K562 (cell line): ENCODE data around the gene AHR. TPM values are rescaled to one million over a fixed set of nuclear protein-coding genes. Genes with fewer than 3 reads are reported as not detected.

ENCODE experiments used
- ATAC-seq: fragments of 200-7000 bp; cut with Tn5 transposase; 3 replicates; pipeline ENCODE4 v1.9.1; 2020; ENCODE audit warnings: moderate library complexity
- BruUV-seq: library from RNA; stranded (reverse); fragments of 400-500 nt; replicated peaks from 2 replicates; lab custom pipeline; 2021; lab: Mats Ljungman, UMichigan
- CTCF ChIA-PET: fragments of 300-600 bp; formaldehyde crosslinking; extraction: SDS; loops from one replicate; lab custom pipeline; 2021; ENCODE audit warnings: low intra/inter-chr PET ratio; lab: Yijun Ruan, JAX
- POLR2A ChIA-PET: fragments of 300-600, 350-650 bp; sonication (Branson Sonifier 250); formaldehyde crosslinking; extraction: SDS; loops from one replicate; lab custom pipeline; 2021; ENCODE audit warnings: antibody characterized with exemption, inconsistent platforms; lab: Yijun Ruan, JAX
- DNase-seq, 4 experiments: peaks; one replicate each; pipeline versions ENCODE4 v3.0.0 to v3.0.0-alpha.2; 2011 to 2018; ENCODE audit warnings: low spot score in 3 of 4, mixed read lengths in 3 of 4; ENCODE audit errors: extremely low read depth in 1 of 4
- FAIRE-seq: peaks from 2 replicates; lab custom pipeline; 2011; peaks lifted over from hg19 to GRCh38; lab: Jason Lieb, UNC
- H2AFZ ChIP-seq: 2 replicates; pipeline ENCODE4 v1.6.0; 2011; ENCODE audit warnings: low read depth, low read length, control low read depth, inconsistent platforms
- H3K27ac ChIP-seq: fragments of 200-600 bp; 3 replicates; pipeline ENCODE4 v1.8.0; 2011; ENCODE audit warnings: low read depth, mild to moderate bottlenecking, control low read depth, inconsistent platforms, low read length, moderate library complexity, mixed read lengths; ENCODE audit errors: extremely low read depth
- H3K27me3 ChIP-seq, 2 experiments: fragments of 300-600 bp in 1 of 2; 2 replicates in 1 of 2; 3 replicates in 1 of 2; pipeline versions ENCODE4 v1.6.0 to v1.8.0; 2011; ENCODE audit warnings: inconsistent platforms in 2 of 2, low read length in 2 of 2, mild to moderate bottlenecking in 1 of 2, mixed read lengths in 1 of 2, moderate library complexity in 1 of 2; ENCODE audit not compliant: control insufficient read depth in 2 of 2, insufficient read depth in 2 of 2
- H3K36me3 ChIP-seq: fragments of 300-600 bp; 3 replicates; pipeline ENCODE4 v1.8.0; 2011; ENCODE audit warnings: mild to moderate bottlenecking, low read length, inconsistent platforms; ENCODE audit not compliant: control insufficient read depth, insufficient read depth
- H3K4me1 ChIP-seq, 2 experiments: fragments of 200-600 bp in 1 of 2; replicated peaks in 1 of 2; 2 replicates in 1 of 2; 3 replicates in 1 of 2; pipeline versions ENCODE4 v1.5.1 to v1.8.0; 2011; ENCODE audit warnings: inconsistent platforms in 2 of 2, low read length in 2 of 2, mild to moderate bottlenecking in 1 of 2, mixed read lengths in 1 of 2, moderate library complexity in 1 of 2; ENCODE audit not compliant: control insufficient read depth in 2 of 2, insufficient read depth in 2 of 2
- H3K4me2 ChIP-seq: 2 replicates; pipeline ENCODE4 v1.6.1; 2011; ENCODE audit warnings: low read length, control low read depth, inconsistent platforms, mixed read lengths; ENCODE audit not compliant: insufficient read depth
- H3K4me3 ChIP-seq: fragments of 200-600 bp; sonication (generic), shearing (Covaris generic); 2 replicates; pipeline ENCODE4 v1.5.1; 2016; ENCODE audit warnings: control low read depth, inconsistent platforms
- H3K79me2 ChIP-seq: fragments of 200-600 bp; 3 replicates; pipeline ENCODE4 v1.8.0; 2011; ENCODE audit warnings: low read length, inconsistent platforms; ENCODE audit not compliant: control insufficient read depth, insufficient read depth
- H3K9ac ChIP-seq, 2 experiments: 2 replicates each; pipeline versions ENCODE4 v1.6.0 to v1.6.1; 2011; ENCODE audit warnings: low read depth in 2 of 2, low read length in 2 of 2, control low read depth in 1 of 2, inconsistent platforms in 1 of 2, mild to moderate bottlenecking in 1 of 2, mixed read lengths in 1 of 2; ENCODE audit not compliant: insufficient read depth in 1 of 2
- H3K9me1 ChIP-seq: one replicate; pipeline ENCODE4 v1.6.0; 2011; ENCODE audit warnings: inconsistent platforms, mild to moderate bottlenecking, low read length, moderate library complexity; ENCODE audit not compliant: control insufficient read depth, insufficient read depth
- H3K9me3 ChIP-seq: replicated peaks from 2 replicates; pipeline ENCODE4 v1.5.1; 2011; ENCODE audit warnings: low read depth, low read length, inconsistent platforms; ENCODE audit not compliant: control insufficient read depth, insufficient read depth
- H4K20me1 ChIP-seq: replicated peaks from 2 replicates; pipeline ENCODE4 v1.6.1; 2011; ENCODE audit warnings: low read length, inconsistent platforms, mixed read lengths; ENCODE audit not compliant: control insufficient read depth, insufficient read depth
- ARID1B ChIP-seq: fragments of 450-650 bp; IDR thresholded peaks from 2 replicates; pipeline ENCODE4 v1.6.1; 2016; ENCODE audit warnings: antibody characterized with exemption, mild to moderate bottlenecking, inconsistent platforms
- BHLHE40 ChIP-seq: IDR thresholded peaks from 2 replicates; pipeline ENCODE4 v1.6.1; 2011; ENCODE audit warnings: low read length, improper control_type of control experiment
- CSDE1 ChIP-seq, 2 experiments: fragments of 450-650 bp; IDR thresholded peaks; 2 replicates each; pipeline ENCODE4 v1.6.1; 2016; ENCODE audit warnings: mild to moderate bottlenecking in 1 of 2
- ESRRA ChIP-seq: fragments of 450-650 bp; IDR thresholded peaks from 2 replicates; pipeline ENCODE4 v1.6.1; 2014; ENCODE audit warnings: low read depth, mild to moderate bottlenecking, moderate library complexity, borderline replicate concordance
- FOXA1 ChIP-seq: fragments of 450-650 bp; IDR thresholded peaks from 2 replicates; pipeline ENCODE4 v1.6.1; 2016; ENCODE audit warnings: mild to moderate bottlenecking, borderline replicate concordance
- NFRKB ChIP-seq: fragments of 450-650 bp; IDR thresholded peaks from 2 replicates; pipeline ENCODE4 v1.6.1; 2016; ENCODE audit warnings: low read depth
- RBM17 ChIP-seq: fragments of 200-400 bp; formaldehyde crosslinking; IDR thresholded peaks from 2 replicates; pipeline ENCODE4 v1.6.1; 2017; ENCODE audit warnings: low read depth, mild to moderate bottlenecking, low read length, borderline replicate concordance
- RFX5 ChIP-seq: IDR thresholded peaks from 2 replicates; pipeline ENCODE4 v1.6.1; 2011; ENCODE audit warnings: low read depth, mild to moderate bottlenecking, improper control_type of control experiment, low read length
- ZBED1 ChIP-seq: IDR thresholded peaks from 2 replicates; pipeline ENCODE4 v1.6.1; 2014
- ZNF41 ChIP-seq: fragments of 250-450 bp; sonication (Bioruptor Pico); conservative IDR thresholded peaks from 2 replicates; pipeline ENCODE4 v1.4.0; 2020; ENCODE audit warnings: mild to moderate bottlenecking
- ZNF583 ChIP-seq: fragments of 250-450 bp; sonication (Bioruptor Pico); IDR thresholded peaks from 2 replicates; pipeline ENCODE4 v1.4.0; 2020
- ZNF77 ChIP-seq: fragments of 250-450 bp; sonication (Bioruptor Pico); IDR thresholded peaks from 2 replicates; pipeline ENCODE4 v1.5.0; 2020
- WGBS: fragments of 100-300 bp; shearing (Covaris generic); methylation state at CpG from one replicate; pipeline ENCODE4 v1.1.6; 2016; ENCODE audit warnings: low coverage, mixed read lengths; ENCODE audit not compliant: insufficient coverage; ENCODE audit errors: missing lambda C conversion rate; 5-methylcytosine and 5-hydroxymethylcytosine counted together
- in situ Hi-C: fragments of 300-500 bp; cut with MboI; formaldehyde crosslinking; loops from 4 replicates; pipeline ENCODE4 v1.15.0; 2018; ENCODE audit warnings: inconsistent platforms, mixed read lengths
- intact Hi-C: fragments of 100-400 bp; cut with micrococcal nuclease; formaldehyde crosslinking; loops from 2 replicates; pipeline ENCODE4 v1.14.2; 2022
- polyA plus RNA-seq, 8 experiments: library from polyadenylated mRNA; depleted of rRNA in 4 of 8; stranded (reverse) in 5 of 8; unstranded in 3 of 8; fragments of >200 nt; fragmentation: Nextera tagmentation in 2 of 8; fragmentation: Illumina TruSeq in 1 of 8; extraction: Ambion mirVana in 2 of 8; extraction: Trizol in 1 of 8; gene quantifications; 2 replicates each; pipeline versions ENCODE4 v1.2.1 to v1.2.3, GENCODE V29; 2011 to 2014; ENCODE audit warnings: inconsistent platforms in 1 of 8, missing spikeins in 1 of 8
- total RNA-seq, 7 experiments: library from RNA; depleted of rRNA in 6 of 7; stranded (reverse); fragments of >200 nt in 6 of 7; fragmentation: Illumina TruSeq in 2 of 7; extraction: Trizol in 2 of 7; gene quantifications; 2 replicates each; pipeline versions ENCODE4 v1.2.1 to v1.2.3, GENCODE V29; 2011 to 2021; ENCODE audit warnings: low replicate concordance in 1 of 7
- TF ChIP-seq, protein P1 (sequence below): fragments of 150-350 bp; conservative IDR thresholded peaks from 2 replicates; pipeline ENCODE4 v1.6.1; 2014; ENCODE audit warnings: low read length
- TF ChIP-seq, protein P2 (sequence below): sonication (generic); formaldehyde crosslinking; IDR thresholded peaks from 2 replicates; pipeline ENCODE4 v1.8.1; 2022; ENCODE audit warnings: missing genetic modification reagents
- TF ChIP-seq, protein P3 (sequence below): fragments of 450-650 bp; conservative IDR thresholded peaks from 2 replicates; pipeline ENCODE4 v1.6.1; 2016; ENCODE audit warnings: missing genetic modification characterization, low read depth, mild to moderate bottlenecking, control low read depth, missing compliant biosample characterization

The AHR gene
- total and polyA plus RNA-seq, 9 of the 15 experiments (the other 6 are each of a cell fraction or from before 2014, with no cell fraction given) = 0.16 TPM; not detected in 8

DNA sequence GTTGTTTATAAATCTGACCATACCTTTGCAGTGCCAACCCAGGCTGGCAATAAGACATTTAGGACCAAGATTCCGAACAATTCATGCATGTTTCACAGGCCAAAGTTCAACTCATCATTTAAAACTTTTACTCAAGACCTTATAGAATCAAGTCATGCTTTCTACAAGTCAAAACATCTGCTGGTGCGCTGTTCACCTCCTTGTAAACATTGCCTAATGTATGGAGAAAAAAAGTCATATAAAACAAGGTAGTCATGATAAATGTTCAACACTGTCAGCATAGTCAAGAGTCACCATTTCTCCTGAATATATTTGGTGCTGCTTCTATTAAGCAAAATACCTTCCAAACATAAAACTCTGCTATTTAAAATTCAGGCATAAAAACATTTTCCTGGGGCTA is 42.1 kb upstream of the AHR start:
- Histone ChIP-seq H3K9ac (no peak overlapping the region), H3K27ac (no peak overlapping the region), H3K9me3 (no peaks in the 10 kb centered on the region), H3K4me2 (no peak overlapping the region), H3K4me3 (no peak overlapping the region), H3K9me1 (no peaks in the 10 kb centered on the region), H3K27me3 (no peaks in the 10 kb centered on the region), H3K36me3 (no peaks in the 10 kb centered on the region), H2AFZ (no peak overlapping the region), H4K20me1 (no peaks in the 10 kb centered on the region), H3K79me2 (no peaks in the 10 kb centered on the region), H3K4me1 (no peaks in the 10 kb centered on the region)
- ATAC-seq = no peak
- intact Hi-C loops (no loop called here), in situ Hi-C loops (no loop called here)
- POLR2A ChIA-PET = no interaction called here
- BruUV-seq = no TSS peak
- 3% methylated on average over 2 of the region's 2 CpGs for WGBS
- no peak for FAIRE-seq
- DNase-seq = no peak
- TF ChIP-seq ZNF583 (CRISPR knock-in tag) (no peak), NFRKB (no peak), ZNF41 (CRISPR knock-in tag) (no peak), ZBED1 (no peak), ESRRA (no peak), ZNF77 (CRISPR knock-in tag) (no peak), BHLHE40 (no peak), RBM17 (no peak), FOXA1 (no peak), ARID1B (no peak), RFX5 (no peak), CSDE1 (IDR thresholded peaks at IDR 0.05) (no peak)
- TF ChIP-seq, protein P1, sequence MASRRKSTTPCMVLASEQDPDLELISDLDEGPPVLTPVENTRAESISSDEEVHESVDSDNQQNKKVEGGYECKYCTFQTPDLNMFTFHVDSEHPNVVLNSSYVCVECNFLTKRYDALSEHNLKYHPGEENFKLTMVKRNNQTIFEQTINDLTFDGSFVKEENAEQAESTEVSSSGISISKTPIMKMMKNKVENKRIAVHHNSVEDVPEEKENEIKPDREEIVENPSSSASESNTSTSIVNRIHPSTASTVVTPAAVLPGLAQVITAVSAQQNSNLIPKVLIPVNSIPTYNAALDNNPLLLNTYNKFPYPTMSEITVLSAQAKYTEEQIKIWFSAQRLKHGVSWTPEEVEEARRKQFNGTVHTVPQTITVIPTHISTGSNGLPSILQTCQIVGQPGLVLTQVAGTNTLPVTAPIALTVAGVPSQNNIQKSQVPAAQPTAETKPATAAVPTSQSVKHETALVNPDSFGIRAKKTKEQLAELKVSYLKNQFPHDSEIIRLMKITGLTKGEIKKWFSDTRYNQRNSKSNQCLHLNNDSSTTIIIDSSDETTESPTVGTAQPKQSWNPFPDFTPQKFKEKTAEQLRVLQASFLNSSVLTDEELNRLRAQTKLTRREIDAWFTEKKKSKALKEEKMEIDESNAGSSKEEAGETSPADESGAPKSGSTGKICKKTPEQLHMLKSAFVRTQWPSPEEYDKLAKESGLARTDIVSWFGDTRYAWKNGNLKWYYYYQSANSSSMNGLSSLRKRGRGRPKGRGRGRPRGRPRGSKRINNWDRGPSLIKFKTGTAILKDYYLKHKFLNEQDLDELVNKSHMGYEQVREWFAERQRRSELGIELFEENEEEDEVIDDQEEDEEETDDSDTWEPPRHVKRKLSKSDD = no peak
- TF ChIP-seq, protein P2, sequence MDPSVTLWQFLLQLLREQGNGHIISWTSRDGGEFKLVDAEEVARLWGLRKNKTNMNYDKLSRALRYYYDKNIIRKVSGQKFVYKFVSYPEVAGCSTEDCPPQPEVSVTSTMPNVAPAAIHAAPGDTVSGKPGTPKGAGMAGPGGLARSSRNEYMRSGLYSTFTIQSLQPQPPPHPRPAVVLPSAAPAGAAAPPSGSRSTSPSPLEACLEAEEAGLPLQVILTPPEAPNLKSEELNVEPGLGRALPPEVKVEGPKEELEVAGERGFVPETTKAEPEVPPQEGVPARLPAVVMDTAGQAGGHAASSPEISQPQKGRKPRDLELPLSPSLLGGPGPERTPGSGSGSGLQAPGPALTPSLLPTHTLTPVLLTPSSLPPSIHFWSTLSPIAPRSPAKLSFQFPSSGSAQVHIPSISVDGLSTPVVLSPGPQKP (CRISPR knock-in tag) = no peak
- TF ChIP-seq, protein P3, sequence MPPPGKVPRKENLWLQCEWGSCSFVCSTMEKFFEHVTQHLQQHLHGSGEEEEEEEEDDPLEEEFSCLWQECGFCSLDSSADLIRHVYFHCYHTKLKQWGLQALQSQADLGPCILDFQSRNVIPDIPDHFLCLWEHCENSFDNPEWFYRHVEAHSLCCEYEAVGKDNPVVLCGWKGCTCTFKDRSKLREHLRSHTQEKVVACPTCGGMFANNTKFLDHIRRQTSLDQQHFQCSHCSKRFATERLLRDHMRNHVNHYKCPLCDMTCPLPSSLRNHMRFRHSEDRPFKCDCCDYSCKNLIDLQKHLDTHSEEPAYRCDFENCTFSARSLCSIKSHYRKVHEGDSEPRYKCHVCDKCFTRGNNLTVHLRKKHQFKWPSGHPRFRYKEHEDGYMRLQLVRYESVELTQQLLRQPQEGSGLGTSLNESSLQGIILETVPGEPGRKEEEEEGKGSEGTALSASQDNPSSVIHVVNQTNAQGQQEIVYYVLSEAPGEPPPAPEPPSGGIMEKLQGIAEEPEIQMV (tag) = no peak
- CTCF ChIA-PET = no interaction called here
